CD4-positive, alpha-beta T cell treated with Interleukin-15 for 1 hour (primary cell): ENCODE results near the gene PRPF40B.
"Not testable (repeated sequence)": the region's sequence is repeated elsewhere in the genome, so short reads cannot be mapped to it uniquely, and the experiment has no call there.

ENCODE experiments used
- DNase-seq: peaks from one replicate; pipeline ENCODE4 v3.0.0-alpha.2; 2020

The PRPF40B gene

GRCh38 chr12:49623142-49623904 lies at the start of gene PRPF40B:
PRPF40B (plus strand) TSS chr12:49623561; CDS start chr12:49623591, 30 bp downstream.
- peak; percentile 91 for DNase-seq

- DNase-seq = no peak
These were observed 45.6 kb upstream of the PRPF40B start for GRCh38 chr12:49577589-49578315.

- no peak for DNase-seq
These were observed 44.8 kb upstream of the PRPF40B start for GRCh38 chr12:49578471-49579112.

GRCh38 chr12:49580572-49581535 lies 42.5 kb upstream of the PRPF40B start:
- DNase-seq = peak; percentile 49

- no peak for DNase-seq
These were observed 41.2 kb upstream of the PRPF40B start for GRCh38 chr12:49582201-49582600.

GRCh38 chr12:49582850-49583249 lies 40.5 kb upstream of the PRPF40B start:
- no peak for DNase-seq

- DNase-seq = no peak
These were observed 39.8 kb upstream of the PRPF40B start for GRCh38 chr12:49583366-49584094.

GRCh38 chr12:49584591-49584990 lies 38.8 kb upstream of the PRPF40B start:
- no peak for DNase-seq

- DNase-seq = no peak
These were observed 37.6 kb upstream of the PRPF40B start for GRCh38 chr12:49585477-49586459.

GRCh38 chr12:49587174-49587908 lies 36.0 kb upstream of the PRPF40B start:
- DNase-seq = no peak

- no peak for DNase-seq
These were observed 35.1 kb upstream of the PRPF40B start for GRCh38 chr12:49588281-49588680.

GRCh38 chr12:49588721-49589516 lies 34.4 kb upstream of the PRPF40B start:
- DNase-seq = no peak

GRCh38 chr12:49598527-49598926 lies 24.8 kb upstream of the PRPF40B start:
- DNase-seq = no peak

GRCh38 chr12:49599961-49600360 lies 23.4 kb upstream of the PRPF40B start:
- no peak for DNase-seq

- no peak for DNase-seq
These were observed 19.6 kb upstream of the PRPF40B start for GRCh38 chr12:49603721-49604120.

GRCh38 chr12:49604856-49605255 lies 18.5 kb upstream of the PRPF40B start:
- no peak for DNase-seq

- not testable (repeated sequence) for DNase-seq
These were observed 17.8 kb upstream of the PRPF40B start, which contains the start of gene FAM186B for GRCh38 chr12:49605539-49605938. FAM186B (minus strand) TSS chr12:49605639; CDS start chr12:49605477, 162 bp downstream.

- DNase-seq = no peak
These were observed 14.1 kb upstream of the PRPF40B start for GRCh38 chr12:49609059-49609874.
